LoVo (cell line): Measurements from ENCODE around the gene UTF1.
"Not testable (repeated sequence)": the region's sequence is repeated elsewhere in the genome, so short reads cannot be mapped to it uniquely, and the experiment has no call there.

ENCODE experiments used
- DNase-seq: peaks from one replicate; pipeline ENCODE4 v3.0.0-alpha.2; 2016; ENCODE audit warnings: low spot score

Gene UTF1

DNA sequence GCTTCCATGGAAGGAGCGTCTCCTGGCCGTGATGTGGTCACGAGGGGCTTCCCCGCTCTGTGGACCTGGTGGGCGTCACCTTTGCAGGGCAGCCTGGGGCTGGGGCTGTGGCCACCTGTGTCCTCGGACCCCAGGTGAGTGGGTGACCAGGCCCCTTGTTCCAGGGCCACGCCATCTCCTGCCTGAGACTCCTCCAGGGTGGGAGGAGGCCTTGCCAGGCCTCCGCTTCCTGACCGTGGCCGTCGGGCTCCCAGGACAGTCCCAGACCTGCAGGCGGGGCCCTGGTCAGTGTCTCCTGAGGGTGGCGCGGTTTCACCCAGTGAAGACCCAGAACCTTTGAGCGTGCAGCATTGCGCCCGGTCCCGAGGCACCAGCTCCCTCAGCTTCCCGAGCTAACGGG lies 20.4 kb upstream of the UTF1 start:
- DNase-seq, result no peak

DNA sequence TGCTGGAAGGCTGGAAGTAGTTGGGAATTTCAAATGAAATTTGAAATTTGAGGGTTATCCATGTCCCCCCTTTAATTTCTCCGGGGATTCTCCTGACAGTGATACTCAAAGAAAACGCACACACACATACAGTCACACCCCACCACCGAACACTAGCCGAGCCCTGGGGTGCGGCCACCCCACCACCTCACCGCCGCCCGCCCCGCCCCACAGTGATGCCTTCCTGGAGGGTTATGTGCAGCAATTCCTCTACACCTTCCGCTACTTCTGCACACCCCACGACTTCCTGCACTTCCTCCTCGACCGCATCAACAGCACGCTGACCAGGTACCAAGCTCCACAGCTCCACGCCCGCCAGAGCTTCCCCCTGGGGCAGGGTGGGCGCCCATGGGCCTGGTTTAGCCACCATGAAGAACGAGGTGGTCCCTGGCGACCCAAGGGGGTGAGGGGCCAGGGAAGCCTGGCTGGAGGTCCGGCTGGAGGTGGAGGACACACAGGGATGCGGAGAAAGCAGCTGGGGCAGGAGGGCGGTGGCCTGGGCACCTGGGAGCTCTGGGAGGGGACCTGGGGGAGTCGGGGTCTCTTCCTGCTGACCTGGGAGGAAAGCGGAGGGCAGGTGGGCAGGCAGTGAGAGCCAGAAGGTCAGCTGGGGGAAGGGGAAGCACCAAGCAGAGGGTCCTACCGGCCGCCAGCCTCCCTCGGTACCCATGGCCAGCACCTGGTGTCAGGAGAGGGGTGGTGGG lies 19.4 kb upstream of the UTF1 start:
- no peak for DNase-seq

DNA sequence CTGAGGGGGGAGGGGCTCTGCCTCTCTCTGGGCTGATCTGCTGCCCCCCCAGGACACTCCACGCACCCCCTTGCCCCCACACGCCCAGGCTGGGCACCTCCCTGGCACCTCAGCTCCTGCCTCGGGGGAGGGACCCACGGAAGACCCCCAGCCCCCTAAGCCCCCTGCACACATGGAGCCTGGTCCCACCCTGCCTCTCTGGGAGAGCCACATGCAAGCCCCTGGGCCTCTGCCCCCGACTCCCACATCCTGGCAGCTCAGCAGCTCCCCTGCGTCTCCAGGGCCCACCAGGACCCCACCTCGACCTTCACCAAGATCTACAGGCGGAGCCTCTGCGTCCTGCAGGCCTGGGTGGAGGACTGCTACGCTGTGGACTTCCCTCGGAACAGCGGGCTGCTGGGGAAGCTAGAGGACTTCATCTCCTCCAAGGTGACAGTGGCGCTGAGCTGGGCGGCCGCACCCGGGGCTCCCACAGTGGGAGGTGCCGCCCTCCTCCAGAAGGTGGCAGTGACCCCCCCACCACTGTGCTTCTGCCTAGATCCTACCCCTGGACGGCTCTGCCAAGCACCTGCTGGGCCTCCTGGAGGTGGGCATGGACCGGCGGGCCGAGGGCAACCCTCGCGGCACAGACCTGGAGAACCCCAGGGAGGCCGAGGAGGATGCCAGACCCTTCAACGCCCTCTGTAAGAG lies 18.7 kb upstream of the UTF1 start:
- no peak for DNase-seq

DNA sequence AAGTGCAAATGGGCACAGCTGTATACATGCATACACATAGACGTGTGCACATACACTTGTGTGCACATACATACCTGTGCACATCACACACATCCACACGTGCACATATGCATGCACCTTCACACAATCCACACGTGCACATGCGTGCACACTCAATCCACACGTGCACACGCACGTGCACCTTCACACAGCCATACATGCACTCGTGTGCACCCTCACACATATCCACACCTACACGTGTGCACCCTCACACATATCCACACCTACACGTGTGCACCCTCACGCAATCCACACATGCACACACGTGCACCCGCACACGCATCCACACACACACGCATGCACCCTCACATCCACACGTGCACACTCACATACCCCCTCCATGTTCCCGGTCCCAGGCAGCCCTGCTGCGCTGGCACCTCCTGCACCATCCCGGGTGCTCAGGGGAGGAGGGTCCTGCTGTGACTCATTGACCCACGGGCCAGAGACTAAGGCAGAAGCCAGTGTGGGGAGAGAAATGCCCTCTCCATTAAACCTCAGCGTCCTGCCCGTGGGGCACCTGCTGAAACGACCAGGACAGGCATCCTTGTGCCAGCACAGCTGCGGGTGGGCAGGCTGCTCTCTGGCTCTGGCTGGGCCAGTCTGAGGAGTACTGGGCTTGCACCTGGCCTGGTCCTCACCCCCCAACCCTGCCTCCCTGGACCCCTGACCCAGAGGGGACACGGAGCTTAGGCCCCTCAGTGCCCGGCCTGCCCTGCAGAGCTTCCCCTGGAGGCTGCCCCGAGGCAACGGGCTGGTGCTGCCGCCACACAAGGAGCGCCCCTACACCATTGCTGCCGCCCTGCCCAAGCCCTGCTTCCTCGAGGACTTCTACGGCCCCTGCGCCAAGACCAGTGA lies 17.8 kb upstream of the UTF1 start:
- no peak for DNase-seq

DNA sequence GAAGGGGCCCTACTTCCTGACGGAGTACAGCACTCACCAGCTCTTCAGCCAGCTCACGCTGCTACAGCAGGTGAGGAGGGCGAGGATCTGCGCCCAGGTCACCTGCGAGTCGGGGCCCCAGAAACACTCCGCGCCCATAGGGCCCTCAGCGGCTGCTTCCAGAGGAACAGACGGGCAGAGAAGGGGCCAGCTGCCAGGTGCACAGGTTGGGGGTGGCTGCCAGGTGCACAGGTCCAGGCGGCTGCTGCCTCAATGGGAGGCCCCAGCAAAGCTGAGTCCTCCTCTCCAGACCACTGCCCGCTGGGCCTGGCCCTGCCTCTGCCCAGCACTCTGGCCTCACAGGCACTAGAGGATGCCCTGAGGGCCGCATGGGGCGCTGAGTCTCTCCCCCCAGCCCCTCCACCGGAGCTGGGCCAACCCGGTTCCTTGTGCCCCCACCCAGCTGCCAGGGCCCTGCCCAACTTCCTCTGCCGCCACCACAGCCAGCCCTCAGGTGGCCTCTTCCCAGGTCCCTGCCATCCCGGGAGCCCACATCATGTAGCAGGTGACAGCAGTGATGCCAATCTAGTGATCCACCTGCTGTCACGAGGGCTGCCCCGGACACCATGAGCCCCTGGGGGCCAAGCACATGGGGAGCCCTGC lies 17.0 kb upstream of the UTF1 start:
- DNase-seq, result no peak

DNA sequence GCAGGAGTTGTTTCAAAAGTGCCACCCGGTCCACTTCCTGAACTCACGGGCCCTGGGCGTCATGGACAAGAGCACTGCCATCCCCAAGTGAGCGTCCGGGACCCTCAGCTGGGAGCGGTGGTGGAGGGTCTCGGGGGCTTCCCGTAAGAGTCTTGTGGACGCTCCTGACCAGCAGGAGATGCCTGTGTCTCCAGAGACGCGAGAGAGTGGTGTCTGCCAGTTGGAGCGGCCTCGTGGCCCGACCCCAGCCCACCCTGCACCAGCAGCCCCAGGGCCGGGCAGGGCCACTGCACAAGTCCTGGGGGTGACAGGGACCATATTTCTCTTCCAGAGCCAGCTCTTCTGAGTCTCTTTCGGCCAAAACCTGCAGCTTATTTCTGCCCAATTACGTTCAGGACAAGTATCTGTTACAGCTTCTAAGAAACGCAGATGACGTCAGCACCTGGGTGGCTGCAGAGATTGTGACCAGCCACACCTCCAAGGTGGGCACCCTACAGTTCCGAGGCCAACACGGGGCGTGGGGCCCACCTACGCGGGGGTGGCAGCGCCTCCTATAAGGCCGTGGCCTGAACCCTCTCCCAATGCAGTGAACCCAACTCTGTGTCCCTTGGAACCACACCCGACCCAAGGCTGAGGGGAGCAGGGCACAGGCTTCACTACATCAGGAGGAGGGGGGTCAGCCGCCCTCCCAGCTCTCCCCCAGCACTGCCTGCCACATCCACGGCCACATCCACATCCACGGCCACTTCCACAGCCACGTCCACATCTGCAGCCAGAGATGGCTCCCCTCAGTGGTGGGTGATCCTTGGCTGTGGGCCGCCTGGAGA lies 16.2 kb upstream of the UTF1 start:
- DNase-seq, result no peak

DNA sequence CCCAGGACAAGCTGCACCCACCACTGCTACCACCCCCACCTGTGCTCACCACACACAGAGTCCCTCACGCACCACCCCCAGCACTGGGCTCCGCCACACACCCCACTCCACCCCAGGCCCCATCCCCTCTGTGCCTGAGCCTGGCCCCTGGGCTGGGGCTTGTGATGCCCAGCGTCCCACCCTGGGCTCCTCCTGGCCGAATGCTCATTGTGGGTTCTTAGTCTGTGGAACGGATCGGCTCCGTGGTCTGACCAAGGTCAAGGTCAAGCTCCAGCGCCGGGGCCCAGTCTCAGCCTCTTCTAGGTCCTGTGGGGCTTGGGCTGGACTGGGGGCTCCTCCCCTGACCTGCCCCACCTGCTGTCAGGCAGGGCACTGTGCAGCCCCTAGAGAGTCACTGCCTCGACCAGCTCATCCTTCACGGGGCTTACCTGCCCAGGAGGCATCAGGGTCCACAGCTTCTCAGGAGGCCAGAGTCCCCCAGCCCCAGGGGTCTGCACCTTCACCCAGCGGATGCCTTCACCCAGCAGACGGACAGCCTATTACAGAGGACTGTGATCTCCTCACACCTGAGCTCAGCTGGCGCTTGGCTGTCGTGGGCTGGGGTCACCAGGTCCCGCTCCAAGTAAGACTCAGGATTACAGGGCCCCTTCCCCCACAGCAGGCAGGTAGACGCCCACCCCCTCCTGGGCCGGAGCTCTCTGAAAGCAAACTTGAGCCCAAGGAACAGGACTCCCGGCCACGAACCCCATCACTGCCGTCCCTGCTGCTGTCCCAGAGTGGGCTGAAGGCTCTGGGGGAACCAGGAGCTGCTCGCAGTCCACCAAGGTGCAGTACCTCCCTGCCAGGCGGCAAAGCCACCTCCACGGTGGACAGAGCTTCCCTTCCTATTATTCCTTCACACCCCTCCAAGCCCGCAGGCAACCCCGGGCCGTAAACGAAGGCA lies 15.3 kb upstream of the UTF1 start:
- no peak for DNase-seq

DNA sequence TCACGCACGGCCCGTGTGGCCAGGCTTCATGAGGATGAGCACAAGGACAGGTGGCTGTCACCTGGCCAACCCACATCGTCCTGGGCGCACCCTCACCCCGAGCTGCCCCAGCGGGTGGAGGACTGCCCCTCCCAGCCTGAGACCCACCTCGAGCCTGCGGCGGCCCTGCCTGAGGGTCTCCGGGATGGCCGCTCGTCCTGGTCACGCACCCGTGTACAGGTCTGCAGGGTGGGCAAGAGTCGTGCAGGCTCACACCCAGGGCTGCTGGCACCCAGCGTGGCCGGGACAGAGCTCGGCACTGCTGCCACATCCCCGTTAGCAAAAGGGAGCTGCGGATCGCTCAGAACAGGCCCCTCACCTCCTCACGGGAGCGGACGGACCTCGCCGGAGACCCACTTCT lies 14.4 kb upstream of the UTF1 start:
- no peak for DNase-seq

DNA sequence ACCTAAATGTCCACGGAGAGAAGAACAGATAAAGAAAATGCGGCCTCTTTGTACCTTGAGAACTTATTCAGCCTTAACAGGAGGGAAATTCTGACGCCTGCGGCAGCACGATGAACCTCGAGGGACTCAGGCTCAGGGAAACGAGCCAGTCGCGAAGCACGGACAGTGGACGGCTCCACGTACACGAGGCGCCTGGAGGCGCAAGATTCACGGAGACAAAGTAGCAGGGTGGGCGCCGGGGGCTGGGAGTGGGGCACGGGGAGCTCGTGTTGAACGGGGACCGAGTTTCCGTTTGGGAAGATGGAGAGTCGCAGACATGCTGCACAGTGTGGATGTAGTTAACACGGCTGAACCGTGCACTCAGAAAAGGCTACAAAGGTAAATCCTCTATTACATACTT lies 13.2 kb upstream of the UTF1 start:
- no peak for DNase-seq

DNA sequence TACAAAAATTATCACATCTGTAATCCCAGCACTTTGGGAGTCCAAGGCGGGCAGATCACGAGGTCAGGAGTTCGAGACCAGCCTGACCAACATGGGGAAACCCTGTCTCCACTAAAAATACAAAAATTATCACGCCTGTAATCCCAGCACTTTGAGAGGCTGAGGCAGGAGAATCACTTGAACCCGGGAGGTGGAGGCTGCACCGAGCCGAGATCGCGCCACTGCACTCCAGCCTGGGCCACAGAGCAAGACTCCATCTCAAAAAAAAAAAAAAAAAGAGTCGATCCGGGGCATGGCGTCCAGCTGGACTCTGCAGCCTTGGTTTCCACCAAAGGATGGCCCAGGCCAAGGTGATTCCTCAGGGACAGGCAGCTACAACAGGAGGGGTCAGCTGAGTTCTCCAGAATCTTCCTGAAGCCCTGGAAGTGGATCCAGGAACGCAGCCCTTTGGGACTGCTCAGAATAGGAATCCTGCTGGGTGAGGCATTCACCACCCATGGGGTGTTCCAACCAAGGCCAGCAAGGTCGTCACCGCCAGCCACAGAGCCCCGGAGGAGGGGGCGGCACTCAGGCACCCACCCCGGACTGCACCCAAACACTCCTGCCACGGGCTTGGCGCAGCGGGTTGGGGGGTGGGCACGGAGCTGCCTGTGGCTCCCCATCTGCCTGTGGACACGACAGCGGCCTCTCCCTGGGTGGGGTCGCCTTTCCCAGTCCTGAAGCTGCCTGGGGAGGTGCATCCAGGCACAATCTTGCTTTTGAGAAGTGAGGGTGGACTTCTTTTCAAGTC lies 12.0 kb upstream of the UTF1 start:
- no peak for DNase-seq

DNA sequence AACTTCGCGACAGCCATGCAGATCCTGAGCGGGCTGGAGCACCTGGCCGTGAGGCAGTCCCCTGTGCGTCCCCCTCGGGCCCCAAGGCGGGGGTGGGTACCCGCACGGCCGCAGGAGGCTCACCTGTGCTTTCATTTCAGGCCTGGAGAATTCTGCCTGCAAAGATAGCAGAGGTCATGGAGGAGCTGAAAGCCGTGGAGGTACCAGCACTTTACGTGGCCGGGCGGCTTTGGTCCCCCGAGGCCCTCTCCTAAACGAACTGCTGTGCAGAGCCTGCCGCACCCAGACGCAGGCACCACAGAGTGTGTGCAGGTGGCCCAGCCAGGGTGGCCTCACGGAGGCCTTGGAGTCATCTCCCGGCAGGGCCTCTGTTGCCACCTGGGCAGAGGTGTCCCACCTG lies 11.1 kb upstream of the UTF1 start:
- DNase-seq, result no peak

DNA sequence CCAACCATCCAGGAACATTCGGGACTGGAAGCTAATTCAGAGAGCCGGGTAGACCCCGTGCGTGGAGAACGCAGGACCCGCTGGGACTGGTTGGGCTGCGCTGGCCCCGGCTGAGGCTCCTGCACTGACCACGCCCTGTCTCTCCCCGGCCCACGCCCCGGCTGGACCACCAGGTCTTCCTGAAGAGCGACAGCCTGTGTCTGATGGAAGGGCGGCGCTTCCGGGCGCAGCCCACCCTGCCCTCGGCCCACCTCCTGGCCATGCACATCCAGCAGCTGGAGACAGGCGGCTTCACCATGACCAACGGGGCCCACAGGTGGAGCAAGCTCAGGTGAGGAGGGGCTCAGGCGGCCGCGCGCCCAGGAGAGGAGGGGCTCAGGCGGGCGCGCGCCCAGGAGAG lies 10.2 kb upstream of the UTF1 start:
- DNase-seq, result no peak

DNA sequence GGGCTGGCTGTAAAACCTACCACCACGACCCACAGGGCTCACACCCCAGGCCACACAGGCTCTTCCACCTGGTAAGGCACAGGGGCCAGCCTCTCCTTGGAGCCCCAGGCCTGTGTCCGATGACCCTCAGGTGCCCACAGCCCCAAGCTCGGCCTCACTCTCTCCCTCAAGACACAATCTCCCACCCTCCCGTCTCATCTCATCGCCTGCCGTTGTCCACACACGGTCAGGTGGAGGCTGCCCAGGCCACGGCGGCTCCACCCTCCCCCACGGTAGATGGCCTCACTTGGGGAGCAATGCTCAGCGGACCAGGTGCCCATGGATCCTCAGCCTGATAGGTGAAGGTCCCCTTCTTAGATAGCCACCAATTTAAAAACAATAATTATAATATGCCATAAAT lies 8.7 kb upstream of the UTF1 start:
- DNase-seq, result no peak

DNA sequence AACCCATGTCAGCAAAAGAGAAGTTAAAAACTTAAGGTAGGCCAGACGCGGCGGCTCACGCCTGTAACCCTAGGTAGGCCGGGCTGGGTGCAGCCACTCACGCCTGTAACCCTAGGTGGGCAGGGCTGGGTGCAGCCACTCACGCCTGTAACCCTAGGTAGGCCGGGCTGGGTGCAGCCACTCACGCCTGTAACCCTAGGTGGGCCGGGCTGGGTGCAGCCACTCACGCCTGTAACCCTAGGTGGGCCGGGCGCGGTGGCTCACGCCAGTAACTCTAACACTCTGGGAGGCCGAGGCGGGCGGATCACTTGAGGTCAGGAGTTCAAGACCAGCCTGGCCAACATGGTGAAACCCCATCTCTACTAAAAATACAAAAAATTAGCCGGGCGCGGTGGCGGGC lies 8.3 kb upstream of the UTF1 start:
- not testable (repeated sequence) for DNase-seq

DNA sequence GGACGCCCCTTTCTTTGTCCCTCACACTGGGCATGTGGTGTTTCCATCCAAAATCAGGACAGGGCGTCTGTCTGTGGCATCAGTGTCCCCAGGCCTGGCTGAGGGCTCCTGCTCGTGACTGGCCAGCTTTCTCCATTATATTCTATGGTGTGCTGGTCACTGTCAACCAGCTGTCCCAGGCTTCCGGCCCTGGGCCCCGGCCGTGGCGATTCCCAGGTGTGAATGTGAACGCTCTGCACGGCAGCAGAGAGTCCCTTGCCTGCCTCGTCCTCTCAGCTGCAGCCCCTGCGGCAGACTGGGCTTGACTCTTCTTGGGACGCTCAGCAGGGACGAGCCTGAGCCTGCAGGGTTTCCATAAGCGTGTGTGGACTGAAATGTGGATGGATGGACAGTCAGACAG lies 5.9 kb upstream of the UTF1 start:
- no peak for DNase-seq

DNA sequence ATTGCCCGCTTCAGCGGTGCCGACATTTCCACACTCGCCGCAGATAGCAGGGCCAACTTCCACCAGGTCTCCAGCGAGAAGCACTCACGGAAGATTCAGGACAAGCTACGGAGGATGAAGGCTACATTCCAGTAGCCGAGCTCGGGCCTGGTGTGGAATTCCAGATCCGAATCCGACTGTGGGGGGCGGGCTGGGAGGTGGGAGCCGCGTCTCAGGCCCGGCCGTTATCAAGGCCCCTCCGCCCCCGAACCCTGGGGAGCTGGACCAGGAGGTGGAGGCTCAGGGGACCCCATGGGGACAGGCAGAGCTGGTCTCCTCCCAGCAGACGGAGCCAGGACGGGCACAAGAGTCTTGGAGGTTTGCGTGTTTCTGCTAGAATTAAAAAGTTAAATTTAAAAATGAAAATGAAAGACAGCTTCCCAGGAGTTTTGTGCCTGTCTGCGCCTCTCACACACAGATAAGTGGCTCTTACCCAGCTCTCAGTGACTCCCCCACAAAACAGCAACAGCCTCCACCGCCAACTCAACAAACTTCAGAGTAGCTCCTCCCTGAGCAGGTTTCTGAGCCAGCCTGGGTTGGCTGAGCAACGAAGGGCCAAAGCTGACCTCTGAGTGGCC lies 5.2 kb upstream of the UTF1 start:
- no peak for DNase-seq

DNA sequence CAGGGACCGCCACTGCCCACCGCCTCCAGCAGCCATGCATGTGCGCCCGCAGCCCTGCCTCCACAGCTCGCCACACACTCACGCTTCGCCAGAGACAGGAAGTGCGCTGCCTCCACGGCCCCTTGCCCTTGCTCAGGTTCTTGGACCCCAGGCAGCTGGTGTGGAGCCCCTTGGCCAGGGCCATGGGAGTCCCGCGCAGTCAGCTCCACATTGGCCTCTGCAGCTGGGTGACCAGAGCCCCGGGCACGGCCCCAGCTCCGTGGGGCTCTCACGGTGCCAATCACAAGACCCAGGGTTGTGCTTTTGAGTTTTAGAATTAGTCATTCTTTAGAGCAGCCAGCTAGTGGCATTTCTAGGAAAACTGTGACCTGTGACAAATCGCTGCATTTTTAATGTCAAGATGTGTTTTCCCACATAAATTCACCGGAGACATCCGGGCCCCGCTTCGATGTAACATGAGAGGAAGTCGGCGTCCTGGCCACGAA lies 4.3 kb upstream of the UTF1 start:
- no peak for DNase-seq

DNA sequence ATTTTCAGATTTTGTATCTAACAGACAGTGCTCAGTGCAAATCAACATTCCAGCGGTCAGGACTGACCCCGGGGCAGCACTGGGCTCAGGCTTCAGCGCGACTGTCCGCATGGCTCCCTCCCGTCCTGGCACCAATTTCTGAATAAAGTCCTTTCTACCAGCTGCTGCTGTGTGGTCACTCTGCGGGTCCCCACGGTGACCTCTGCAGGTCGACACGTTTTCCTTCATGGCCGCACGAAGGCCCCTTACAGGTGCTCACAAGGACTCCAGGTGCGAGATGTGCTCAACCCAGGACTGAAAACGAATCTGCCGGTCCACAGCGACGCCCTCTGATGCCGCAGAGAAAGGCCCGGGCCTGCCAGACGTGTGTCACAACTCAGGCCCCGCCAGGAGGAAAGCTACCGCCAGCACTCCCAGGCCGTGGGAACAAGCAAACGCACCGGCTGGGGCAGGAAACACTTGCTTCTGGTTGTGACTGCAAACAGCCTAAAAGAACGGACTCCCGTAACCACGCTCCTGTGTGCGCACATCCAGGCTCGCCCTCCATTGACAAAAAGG lies 3.7 kb upstream of the UTF1 start:
- no peak for DNase-seq

DNA sequence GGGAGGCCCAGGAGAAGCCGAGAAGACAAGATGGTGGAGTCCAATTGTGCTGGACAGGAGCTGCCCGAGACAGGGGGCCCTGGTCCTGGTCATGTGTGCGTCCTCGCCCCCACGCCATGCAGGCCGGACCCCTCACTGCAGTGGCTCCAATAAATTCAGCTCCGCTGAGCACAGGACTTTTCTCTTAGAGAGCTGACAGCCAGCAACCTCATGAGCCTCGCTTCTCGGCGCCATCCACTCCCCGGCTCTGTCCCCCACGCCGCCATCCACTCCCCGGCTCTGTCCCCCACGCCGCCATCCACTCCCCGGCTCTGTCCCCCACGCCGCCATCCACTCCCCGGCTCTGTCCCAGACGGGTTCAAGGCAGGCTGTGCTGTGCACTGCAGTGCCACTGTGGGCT lies 2.8 kb upstream of the UTF1 start:
- DNase-seq, result no peak
